Upper lobe of left lung (tissue), 4 donors: ENCODE data around the gene LRP1B.

ENCODE experiments used
- POLR2A ChIP-seq, 4 donors: fragments of 450-650 bp; IDR thresholded peaks; one replicate each; pipeline ENCODE4 v1.5.1; 2016 to 2017; ENCODE audit warnings: antibody characterized with exemption in 4 of 4, mild to moderate bottlenecking in 2 of 4
- POLR2AphosphoS5 ChIP-seq, 2 donors: sonication (generic); formaldehyde crosslinking; IDR thresholded peaks; one replicate each; pipeline ENCODE4 v1.5.1; 2017; ENCODE audit warnings: antibody characterized with exemption in 2 of 2
- TF ChIP-seq, protein P1 (sequence below), 6 experiments: fragments of 450-650 bp in 4 of 6; fragments of 200-600 bp in 2 of 6; sonication (generic) in 2 of 6; IDR thresholded peaks; one replicate each; pipeline ENCODE4 v1.5.1; 2016 to 2019; ENCODE audit warnings: antibody characterized with exemption in 6 of 6

DNA sequence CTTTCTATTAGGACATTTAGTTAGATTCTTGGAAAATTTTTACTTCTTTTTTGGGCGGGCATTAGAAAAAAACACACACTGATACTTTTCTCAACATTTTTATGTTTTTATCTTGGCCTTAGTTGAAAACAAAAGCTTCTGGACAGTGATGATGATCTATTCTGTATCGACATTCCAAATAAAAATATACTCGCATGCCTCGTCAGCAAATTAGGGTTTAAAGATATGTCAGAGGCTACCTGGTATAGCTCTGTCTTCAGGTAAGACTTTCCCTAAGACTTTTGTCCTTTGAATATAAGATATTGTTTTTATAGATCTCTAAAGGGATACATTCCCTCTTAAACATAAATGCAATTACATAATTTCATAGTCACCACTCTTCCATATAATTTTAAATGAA is 816.8 kb downstream of the LRP1B start:
- TF ChIP-seq, protein P1, sequence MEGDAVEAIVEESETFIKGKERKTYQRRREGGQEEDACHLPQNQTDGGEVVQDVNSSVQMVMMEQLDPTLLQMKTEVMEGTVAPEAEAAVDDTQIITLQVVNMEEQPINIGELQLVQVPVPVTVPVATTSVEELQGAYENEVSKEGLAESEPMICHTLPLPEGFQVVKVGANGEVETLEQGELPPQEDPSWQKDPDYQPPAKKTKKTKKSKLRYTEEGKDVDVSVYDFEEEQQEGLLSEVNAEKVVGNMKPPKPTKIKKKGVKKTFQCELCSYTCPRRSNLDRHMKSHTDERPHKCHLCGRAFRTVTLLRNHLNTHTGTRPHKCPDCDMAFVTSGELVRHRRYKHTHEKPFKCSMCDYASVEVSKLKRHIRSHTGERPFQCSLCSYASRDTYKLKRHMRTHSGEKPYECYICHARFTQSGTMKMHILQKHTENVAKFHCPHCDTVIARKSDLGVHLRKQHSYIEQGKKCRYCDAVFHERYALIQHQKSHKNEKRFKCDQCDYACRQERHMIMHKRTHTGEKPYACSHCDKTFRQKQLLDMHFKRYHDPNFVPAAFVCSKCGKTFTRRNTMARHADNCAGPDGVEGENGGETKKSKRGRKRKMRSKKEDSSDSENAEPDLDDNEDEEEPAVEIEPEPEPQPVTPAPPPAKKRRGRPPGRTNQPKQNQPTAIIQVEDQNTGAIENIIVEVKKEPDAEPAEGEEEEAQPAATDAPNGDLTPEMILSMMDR (IDR thresholded peaks at IDR 0.05): no peak
- TF ChIP-seq POLR2AphosphoS5 (IDR thresholded peaks at IDR 0.05) (no peak), POLR2A (IDR thresholded peaks at IDR 0.05) (no peak)
